ENCODE measurements around the gene RBPJ. TPM values are rescaled to one million over a fixed set of nuclear protein-coding genes. Genes with fewer than 3 reads are reported as not detected.
A peak's percentile ranks its signal among the peaks of the same experiment; 100 is the strongest.

RBPJ gene
- polyA plus RNA-seq, 3 donors, result 75.3 to 177 (median 128) TPM

- no peak overlapping the region for H3K4me2 ChIP-seq (replicated peaks; ENCODE audit: extremely low read depth, low read length, poor library complexity, severe bottlenecking)
- H3K4me3 Mint-ChIP-seq, result no peak overlapping the region
- intact Hi-C loops (cut with micrococcal nuclease), result no loop called here
These were observed 21.4 kb upstream of the RBPJ start for GRCh38 chr4:26299254-26299882.

More at GRCh38 chr4:26299254-26299882, 21.4 kb upstream of the RBPJ start:
- H3K9me3 ChIP-seq (replicated peaks in 1 of 2; ENCODE audit: control insufficient read depth in 1 of 2, insufficient read depth in 1 of 2, low read length in 2 of 2), result no peaks in the 10 kb centered on the region
- no peak overlapping the region for H3K9ac ChIP-seq (ENCODE audit: insufficient read depth, low read length, poor library complexity, severe bottlenecking)
- 64% methylated on average over 4 of the region's 9 CpGs for WGBS (ENCODE audit: insufficient coverage)
- H2AFZ ChIP-seq (ENCODE audit: insufficient read depth, low read depth, low read length, poor library complexity, severe bottlenecking), result no peak overlapping the region
- no peaks in the 10 kb centered on the region for H3K27me3 ChIP-seq (ENCODE audit: control insufficient read depth in 2 of 2, insufficient read depth in 2 of 2, low read length in 2 of 2)
- no peak overlapping the region for H3K27ac ChIP-seq (ENCODE audit: low read depth in 1 of 2, low read length in 2 of 2)
- peaks cover 0 to 4% (median 1%) of the 10 kb centered on the region in 3 donors for H3K27me3 Mint-ChIP-seq (ENCODE audit: low read depth in 3 of 3)
- no peak overlapping the region for H3K4me3 ChIP-seq (replicated peaks in 1 of 3; ENCODE audit: low read depth in 2 of 3, low read length in 3 of 3)
- TF ChIP-seq CTCF (IDR thresholded peaks at IDR 0.05), result no peak
- H3K36me3 Mint-ChIP-seq, result peaks cover 0 to 2% of the 10 kb centered on the region in 2 donors
- H3K4me1 ChIP-seq (ENCODE audit: control insufficient read depth in 1 of 2, insufficient read depth in 2 of 2, low read length in 2 of 2), result peaks cover 24 to 34% of the 10 kb centered on the region in 2 donors
- H3K9me3 Mint-ChIP-seq, result no peaks in the 10 kb centered on the region
- H3K79me2 ChIP-seq (ENCODE audit: insufficient read depth, low read length), result no peaks in the 10 kb centered on the region
- peaks cover 30% of the 10 kb centered on the region for H3K4me1 Mint-ChIP-seq
- DNase-seq, result peak in 2 of 3 donors; percentile 32 to 53
- no peaks in the 10 kb centered on the region for H4K20me1 ChIP-seq (ENCODE audit: insufficient read depth, low read length)
- peak overlapping the region in 4 of 7 donors; percentile 20 to 68 (median 44) for H3K27ac Mint-ChIP-seq
- no peaks in the 10 kb centered on the region for H3K36me3 ChIP-seq (replicated peaks in 1 of 2; ENCODE audit: control insufficient read depth in 1 of 2, insufficient read depth in 2 of 2, low read length in 2 of 2)
